Loucy (cell line): ENCODE measurements around the gene FMN1.
A peak's percentile ranks its signal among the peaks of the same experiment; 100 is the strongest.

Experiments used
- H2AFZ ChIP-seq: fragments of 200-600 bp; sonication (generic); 2 replicates; pipeline ENCODE4 v1.6.0; 2016; ENCODE audit warnings: antibody characterized with exemption, mild to moderate bottlenecking, low read length, moderate library complexity
- H3F3A ChIP-seq: fragments of 200-600 bp; 2 replicates; pipeline ENCODE4 v1.6.0; 2016; ENCODE audit warnings: antibody characterized with exemption, low read depth, mild to moderate bottlenecking
- H3K27me3 ChIP-seq: fragments of 200-600 bp; sonication (generic); 2 replicates; pipeline ENCODE4 v1.6.1; 2014; ENCODE audit warnings: low read length, mild to moderate bottlenecking; ENCODE audit not compliant: insufficient read depth, poor library complexity, severe bottlenecking
- H3K36me3 ChIP-seq: fragments of 200-600 bp; sonication (generic); 2 replicates; pipeline ENCODE4 v1.6.1; 2016; ENCODE audit warnings: low read length; ENCODE audit not compliant: insufficient read depth
- H3K4me1 ChIP-seq: fragments of 200-600 bp; sonication (generic); 2 replicates; pipeline ENCODE4 v1.5.1; 2014; ENCODE audit warnings: low read length, mild to moderate bottlenecking; ENCODE audit not compliant: insufficient read depth, poor library complexity, severe bottlenecking
- H3K4me2 ChIP-seq: fragments of 200-600 bp; sonication (generic); 2 replicates; pipeline ENCODE4 v1.6.0; 2014; ENCODE audit warnings: antibody characterized with exemption, low read length, low read depth, mild to moderate bottlenecking; ENCODE audit not compliant: poor library complexity, severe bottlenecking
- H3K4me3 ChIP-seq: fragments of 200-600 bp; sonication (generic); 2 replicates; pipeline ENCODE4 v1.5.1; 2014; ENCODE audit warnings: low read length, mild to moderate bottlenecking, mixed read lengths; ENCODE audit not compliant: poor library complexity, severe bottlenecking
- H3K79me2 ChIP-seq: fragments of 200-600 bp; sonication (generic); 2 replicates; pipeline ENCODE4 v1.6.1; 2014; ENCODE audit warnings: low read length; ENCODE audit not compliant: insufficient read depth
- H3K9ac ChIP-seq: fragments of 200-600 bp; sonication (generic); 2 replicates; pipeline ENCODE4 v1.6.0; 2014; ENCODE audit warnings: mild to moderate bottlenecking, low read depth, low read length, moderate library complexity; ENCODE audit not compliant: poor library complexity, severe bottlenecking
- H3K9me2 ChIP-seq: fragments of 200-600 bp; sonication (generic); replicated peaks from 2 replicates; pipeline ENCODE4 v1.6.1; 2016; ENCODE audit warnings: low read depth, low read length, mixed read lengths
- H3K9me3 ChIP-seq: fragments of 200-600 bp; sonication (generic); 2 replicates; pipeline ENCODE4 v1.6.1; 2014; ENCODE audit warnings: mild to moderate bottlenecking, antibody characterized with exemption, low read length, low read depth; ENCODE audit not compliant: insufficient read depth
- H4K20me1 ChIP-seq: fragments of 200-600 bp; sonication (generic); 2 replicates; pipeline ENCODE4 v1.6.0; 2014; ENCODE audit warnings: antibody characterized with exemption, low read length, mild to moderate bottlenecking; ENCODE audit not compliant: insufficient read depth, poor library complexity, severe bottlenecking
- CTCF ChIP-seq: fragments of 200-600 bp; sonication (generic); conservative IDR thresholded peaks from 2 replicates; pipeline ENCODE4 v1.5.1; 2014; ENCODE audit warnings: mild to moderate bottlenecking, antibody characterized with exemption, low read length
- EZH2phosphoT487 ChIP-seq: fragments of 200-600 bp; IDR thresholded peaks from 2 replicates; pipeline ENCODE4 v1.6.1; 2018; ENCODE audit warnings: antibody characterized with exemption, mild to moderate bottlenecking, moderate library complexity, borderline replicate concordance

Gene FMN1

GRCh38 chr15:33066584-33066983, 127.9 kb downstream of the FMN1 start:
- H2AFZ ChIP-seq: peak overlapping the region; percentile 22; the same call in 1 of the 2 replicates
- no peaks in the 10 kb centered on the region for H3K9me2 ChIP-seq
- peaks cover 28% of the 10 kb centered on the region for H3K4me1 ChIP-seq
- no peaks in the 10 kb centered on the region for H4K20me1 ChIP-seq
- TF ChIP-seq CTCF (no peak), EZH2phosphoT487 (no peak)
- no peaks in the 10 kb centered on the region for H3F3A ChIP-seq
- no peaks in the 10 kb centered on the region for H3K9me3 ChIP-seq
- no peaks in the 10 kb centered on the region for H3K79me2 ChIP-seq
- H3K27me3 ChIP-seq: no peaks in the 10 kb centered on the region
- H3K4me3 ChIP-seq: peak overlapping the region; percentile 69
- no peaks in the 10 kb centered on the region for H3K36me3 ChIP-seq
- H3K9ac ChIP-seq: peak overlapping the region; percentile 62
- peak overlapping the region; percentile 73 for H3K4me2 ChIP-seq

- Histone ChIP-seq H3K79me2 (no peaks in the 10 kb centered on the region), H3K4me2 (peak overlapping the region; percentile 73), H2AFZ (0 out of 2 replicates have a peak overlapping the region, but pooled peaks have one; percentile 16), H3K9me3 (no peaks in the 10 kb centered on the region), H4K20me1 (no peaks in the 10 kb centered on the region), H3K9me2 (no peaks in the 10 kb centered on the region), H3K4me1 (peaks cover 28% of the 10 kb centered on the region), H3K4me3 (peak overlapping the region; percentile 69), H3K9ac (peak overlapping the region; percentile 34), H3K36me3 (no peaks in the 10 kb centered on the region), H3K27me3 (no peaks in the 10 kb centered on the region), H3F3A (no peaks in the 10 kb centered on the region)
- TF ChIP-seq EZH2phosphoT487 (no peak), CTCF (no peak)
Observed at GRCh38 chr15:33064878-33065277, 129.6 kb downstream of the FMN1 start.

GRCh38 chr15:33059184-33059583, 135.3 kb downstream of the FMN1 start:
- Histone ChIP-seq H3K9me2 (no peaks in the 10 kb centered on the region), H3F3A (no peaks in the 10 kb centered on the region), H3K9ac (no peak overlapping the region), H4K20me1 (no peaks in the 10 kb centered on the region), H2AFZ (no peak overlapping the region), H3K4me3 (no peak overlapping the region), H3K79me2 (no peaks in the 10 kb centered on the region), H3K27me3 (no peaks in the 10 kb centered on the region), H3K4me2 (no peak overlapping the region), H3K9me3 (no peaks in the 10 kb centered on the region), H3K4me1 (peaks cover under 1% of the 10 kb centered on the region), H3K36me3 (no peaks in the 10 kb centered on the region)
- TF ChIP-seq EZH2phosphoT487 (no peak), CTCF (no peak)
